Activated CD8-positive, alpha-beta memory T cell treated with anti-CD3 and anti-CD28 coated beads, Interleukin-2, amount 50 U/mL, for 1 hour (primary cell): ENCODE results near the gene FNDC5.

Source experiments
- DNase-seq: peaks from one replicate; pipeline ENCODE4 v3.0.0-alpha.2; 2020; ENCODE audit errors: extremely low read depth

FNDC5 gene

GRCh38 chr1:32865639-32866405, 4.9 kb downstream of the FNDC5 start:
- DNase-seq, result no peak

DNA sequence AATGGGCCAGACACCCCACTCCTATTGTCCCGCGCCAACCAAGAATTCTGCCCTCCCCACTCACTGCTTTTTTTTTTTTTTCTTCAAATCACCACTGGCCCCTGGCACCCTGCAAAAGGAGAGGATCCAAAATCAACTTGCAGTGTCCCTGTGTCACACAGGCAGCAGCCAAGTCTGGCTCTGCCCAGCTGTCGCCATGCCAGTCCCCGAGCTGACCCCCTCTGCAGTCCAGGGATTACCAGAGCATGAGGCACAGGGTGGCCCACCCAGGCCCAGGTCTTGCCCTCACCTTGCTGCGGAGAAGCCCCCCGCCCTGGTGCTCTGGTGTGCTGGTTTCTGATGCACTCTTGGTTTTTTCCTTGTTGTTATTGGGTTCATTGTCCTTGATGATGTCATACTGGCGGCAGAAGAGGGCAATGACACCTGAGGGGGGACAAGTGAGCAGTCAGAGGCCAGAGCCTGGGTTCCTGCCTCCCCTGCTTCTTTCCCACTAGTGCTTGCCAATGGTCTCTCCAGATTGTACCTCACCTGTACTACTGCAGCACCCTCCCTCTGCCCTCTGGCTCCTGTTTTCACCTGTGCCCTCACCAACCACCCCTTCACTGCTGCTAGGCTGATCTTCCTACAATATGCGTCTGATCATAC, 6.2 kb downstream of the FNDC5 start:
- no peak for DNase-seq

- no peak for DNase-seq
Measured at GRCh38 chr1:32863881-32864245, 6.8 kb downstream of the FNDC5 start.

- no peak for DNase-seq
Measured at GRCh38 chr1:32863218-32863880, 7.4 kb downstream of the FNDC5 start.

DNA sequence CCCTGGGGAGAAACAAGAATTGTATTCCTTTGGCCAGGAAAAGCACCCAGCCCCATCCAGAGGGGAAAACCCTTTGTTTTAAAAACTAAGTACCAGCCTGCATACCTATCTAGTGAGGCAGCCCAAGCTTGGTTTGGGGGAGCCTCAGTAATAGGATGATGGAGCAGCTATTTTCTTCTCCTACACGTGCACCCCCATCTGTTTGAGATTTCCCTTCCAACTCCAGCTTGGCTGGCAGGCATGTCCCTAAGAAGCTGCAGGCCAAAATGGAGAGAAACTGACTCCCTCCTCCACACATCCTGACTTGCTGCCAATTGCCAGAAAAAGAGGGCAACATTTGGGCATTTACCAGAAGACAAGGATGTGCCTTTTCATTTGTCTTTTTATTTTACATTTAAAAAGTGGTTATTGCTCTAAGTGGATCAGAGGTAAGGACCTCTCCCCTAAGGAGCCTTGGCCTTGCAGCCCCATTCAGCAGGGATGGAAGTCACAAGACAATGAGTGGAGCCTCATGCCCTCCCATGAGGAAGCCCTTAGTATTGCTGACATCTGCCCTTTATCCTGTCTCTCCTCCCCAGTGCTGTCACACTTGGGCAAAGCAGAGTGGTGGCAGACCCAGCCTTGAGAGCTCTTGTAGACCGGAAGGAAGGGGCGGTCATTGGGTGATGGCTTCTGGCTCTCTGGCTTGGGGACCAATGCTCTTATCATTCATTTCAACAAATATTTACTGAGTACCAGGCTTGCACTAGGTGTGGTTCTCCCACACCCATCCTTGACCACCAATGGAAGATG, 8.6 kb downstream of the FNDC5 start:
- DNase-seq, result no peak

- DNase-seq, result no peak
Measured at GRCh38 chr1:32860566-32860965, 10.1 kb downstream of the FNDC5 start.

DNA sequence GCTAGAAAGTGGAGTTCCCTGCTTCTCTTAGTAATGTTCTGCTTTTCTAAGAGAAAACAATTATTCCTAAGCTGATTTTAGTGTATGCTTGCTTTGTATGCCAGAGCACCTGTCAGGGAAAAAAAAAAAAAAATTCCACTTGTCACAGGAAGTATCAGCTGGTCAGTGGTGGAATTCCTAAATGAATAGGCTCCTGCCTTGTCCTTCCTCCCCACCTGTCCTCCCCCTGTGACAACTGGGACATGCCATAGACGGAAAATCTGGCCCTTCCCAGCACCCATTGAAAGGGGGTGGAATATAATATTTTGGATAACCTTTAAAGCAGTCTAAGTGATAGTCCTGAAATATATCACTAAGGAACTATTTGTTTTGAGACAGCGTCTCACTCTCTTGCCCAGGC, 10.8 kb downstream of the FNDC5 start:
- no peak for DNase-seq

GRCh38 chr1:32858791-32859190, 11.9 kb downstream of the FNDC5 start:
- DNase-seq, result no peak

- no peak for DNase-seq
Measured at GRCh38 chr1:32858136-32858535, 12.6 kb downstream of the FNDC5 start.

DNA sequence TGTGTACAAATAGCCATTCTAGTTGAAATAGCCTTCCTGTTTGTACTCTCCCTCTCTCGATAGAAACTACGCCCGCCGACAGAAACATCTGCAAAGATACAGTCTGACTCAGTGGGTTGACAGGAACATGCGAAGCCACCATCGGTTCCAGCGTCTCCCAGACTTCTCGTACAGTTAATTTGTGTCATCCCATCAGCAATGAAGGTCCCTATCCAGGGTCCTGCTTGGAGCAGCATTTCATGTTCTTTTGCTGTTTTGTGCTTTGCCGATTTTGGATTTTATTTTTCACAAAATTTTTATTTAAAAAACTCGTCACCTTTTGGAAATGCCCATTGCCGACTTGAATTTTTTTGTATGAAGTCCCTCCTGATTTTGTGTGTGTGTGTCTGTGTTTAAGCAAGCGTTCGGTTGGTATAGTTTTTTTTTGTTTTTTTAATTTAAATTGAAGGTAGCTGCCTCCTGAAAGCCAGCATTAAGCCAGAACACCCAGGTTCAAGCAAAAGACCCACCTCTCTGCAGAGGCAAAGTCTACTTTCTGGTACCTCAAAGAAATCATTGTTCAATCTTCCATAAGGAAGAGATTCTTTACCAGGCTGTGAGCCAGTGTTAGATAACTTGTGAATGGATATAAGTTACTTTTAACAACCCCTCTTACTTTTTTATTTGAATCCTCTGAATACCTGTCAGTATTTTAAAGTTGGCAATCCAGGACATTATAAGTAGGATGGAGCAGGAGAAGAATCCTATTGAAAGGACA, 14.7 kb downstream of the FNDC5 start:
- DNase-seq, result no peak

DNA sequence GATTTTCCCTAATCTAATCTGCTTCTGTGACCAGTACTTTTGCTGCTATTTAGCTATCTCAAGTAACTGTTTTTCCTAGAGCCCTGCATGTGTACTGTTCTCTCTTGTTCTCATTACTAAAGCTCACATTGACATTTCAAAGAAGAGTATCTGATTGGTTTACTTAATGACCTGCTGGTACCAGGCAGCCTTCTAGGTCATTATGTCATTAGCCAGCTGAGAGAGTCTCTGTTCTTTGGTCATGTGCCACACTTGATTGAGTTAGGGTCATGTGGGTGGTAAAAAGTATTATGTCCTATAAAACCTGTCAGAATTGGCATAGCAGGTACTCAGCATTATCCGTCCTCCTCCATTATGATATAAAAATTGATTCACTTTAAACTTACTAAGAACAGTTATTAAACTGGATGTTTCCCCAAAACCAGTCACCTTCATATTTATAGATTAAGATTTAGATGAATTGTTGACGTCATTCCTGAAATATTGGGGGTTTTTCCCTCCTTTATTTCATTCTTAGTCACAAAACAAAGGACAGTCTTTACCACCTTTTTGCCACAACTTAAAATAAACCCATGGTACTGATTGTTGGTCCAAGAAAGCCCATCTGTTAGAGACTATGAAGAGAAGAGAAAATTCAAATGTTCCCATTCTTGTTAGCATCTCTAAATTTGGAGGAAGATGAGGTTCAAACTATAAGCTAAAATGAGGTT, 22.2 kb downstream of the FNDC5 start:
- DNase-seq, result no peak

GRCh38 chr1:32831878-32832277, 38.8 kb downstream of the FNDC5 start:
- DNase-seq, result no peak

GRCh38 chr1:32830092-32830852, 40.4 kb downstream of the FNDC5 start:
- DNase-seq, result no peak

DNA sequence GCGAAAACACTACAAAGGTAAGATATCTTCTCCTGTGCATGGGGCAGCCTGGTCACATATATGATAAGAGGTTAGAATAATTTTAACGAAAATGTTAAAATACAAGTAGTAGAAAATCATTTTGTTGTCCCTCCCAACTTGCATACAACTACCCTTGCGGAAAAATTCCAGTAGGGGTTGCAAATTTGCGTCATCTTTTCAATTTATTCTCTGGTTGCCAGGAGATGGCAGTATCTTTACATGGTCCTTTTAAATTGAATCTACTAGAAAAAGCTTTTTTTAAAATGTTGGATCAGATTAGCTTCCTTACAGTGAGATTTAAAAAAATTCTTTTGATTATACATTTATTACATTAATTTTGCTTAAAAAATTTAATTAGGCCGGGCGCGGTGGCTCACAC, 42.4 kb downstream of the FNDC5 start:
- DNase-seq, result no peak

- DNase-seq, result no peak
Measured at GRCh38 chr1:32825181-32825580, 45.5 kb downstream of the FNDC5 start.

DNA sequence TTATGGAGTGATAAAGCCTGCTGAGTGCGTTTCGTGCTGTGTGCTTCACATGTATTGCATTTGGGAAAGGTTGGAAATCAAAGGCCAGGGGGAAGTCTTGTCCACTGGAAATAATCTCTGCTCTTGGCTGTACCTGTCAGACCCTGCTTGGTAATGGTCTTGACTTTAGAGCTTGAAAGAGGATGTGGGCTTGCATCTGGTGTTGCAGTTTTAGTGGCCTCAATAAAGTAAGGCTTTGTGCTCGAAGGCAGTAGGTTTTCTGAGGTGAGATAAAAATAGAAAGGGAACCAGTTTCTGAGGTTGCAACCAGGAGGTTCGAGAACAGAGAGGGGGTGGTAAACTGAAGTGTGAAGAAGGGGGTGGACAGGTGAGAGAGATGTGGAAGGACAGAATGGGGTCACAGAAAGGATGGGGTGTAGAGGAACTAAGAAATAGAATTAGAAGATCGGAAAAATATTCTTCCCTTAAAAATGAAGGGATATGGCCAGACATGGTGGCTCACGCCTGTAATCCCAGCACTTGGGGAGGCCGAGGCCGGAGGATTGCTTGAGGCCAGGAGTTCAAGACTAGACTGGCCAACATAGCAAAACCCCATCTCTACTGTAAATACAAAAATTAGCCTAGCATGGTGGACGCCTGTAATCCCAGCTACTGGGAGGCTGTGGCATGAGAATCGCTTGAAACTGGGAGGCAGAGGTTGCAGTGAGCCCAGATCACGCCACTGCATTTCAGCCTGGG, 51.7 kb downstream of the FNDC5 start:
- DNase-seq, result no peak

- DNase-seq, result no peak
Measured at GRCh38 chr1:32817815-32818786, 52.6 kb downstream of the FNDC5 start.

GRCh38 chr1:32817159-32817814, 53.4 kb downstream of the FNDC5 start, which contains the start of the genes S100PBP and YARS1:
TSS of gene S100PBP (plus strand) at chr1:32817653. CDS start at chr1:32826100, 8,447 bp downstream.
TSS of gene YARS1 (minus strand) at chr1:32817358. CDS start at chr1:32817244, 114 bp downstream.
- peak; percentile 94 for DNase-seq
